Measurements from ENCODE around the gene OBI1. TPM values are rescaled to one million over a fixed set of nuclear protein-coding genes. Genes with fewer than 3 reads are reported as not detected.

The OBI1 gene
- total and polyA plus RNA-seq, 4 donors: 2.7 to 16.5 (median 6.6) TPM

- no peaks in the 10 kb centered on the region for H3K9me3 ChIP-seq (ENCODE audit: control insufficient read depth in 4 of 4, insufficient read depth in 3 of 4, low read length in 3 of 4)
- H3K27me3 ChIP-seq (ENCODE audit: control insufficient read depth in 3 of 3, insufficient read depth in 3 of 3, low read length in 2 of 3): no peaks in the 10 kb centered on the region
- ATAC-seq (ENCODE audit: insufficient read depth, low FRiP score) (no peak), DNase-seq (no peak)
- no peaks in the 10 kb centered on the region for H3K36me3 ChIP-seq (ENCODE audit: control insufficient read depth in 4 of 4, insufficient read depth in 4 of 4, low read length in 4 of 4)
- TF ChIP-seq CTCF (IDR thresholded peaks at IDR 0.05; ENCODE audit: control extremely low read depth, extremely low read depth): no peak
- H3K9ac ChIP-seq (ENCODE audit: insufficient read depth in 1 of 2, low read length in 2 of 2): no peak overlapping the region
- 82 to 88% methylated on average over 5 of the region's 5 CpGs for WGBS, 2 donors
- H3K4me1 ChIP-seq (ENCODE audit: control insufficient read depth in 5 of 5, insufficient read depth in 5 of 5, low read length in 5 of 5): no peaks in the 10 kb centered on the region
- H3K27ac ChIP-seq (ENCODE audit: low read depth in 1 of 2, low read length in 1 of 2): no peak overlapping the region
- no peak overlapping the region for H3K4me3 ChIP-seq
Observed at GRCh38 chr13:78566631-78567030, 92.3 kb downstream of the OBI1 start.

Other genes starting within 250 kb of the OBI1 start
- gene POU4F1, start 55.6 kb downstream of the OBI1 start, total RNA-seq: not detected
- not detected for gene POU4F1, start 55.6 kb downstream of the OBI1 start, polyA plus RNA-seq